ENCODE data around the gene ACTR1B.
"Not testable (repeated sequence)": the region's sequence is repeated elsewhere in the genome, so short reads cannot be mapped to it uniquely, and the experiment has no call there.

ACTR1B gene

GRCh38 chr2:97688062-97688827, 24.4 kb upstream of the ACTR1B start:
- no peak for DNase-seq

DNA sequence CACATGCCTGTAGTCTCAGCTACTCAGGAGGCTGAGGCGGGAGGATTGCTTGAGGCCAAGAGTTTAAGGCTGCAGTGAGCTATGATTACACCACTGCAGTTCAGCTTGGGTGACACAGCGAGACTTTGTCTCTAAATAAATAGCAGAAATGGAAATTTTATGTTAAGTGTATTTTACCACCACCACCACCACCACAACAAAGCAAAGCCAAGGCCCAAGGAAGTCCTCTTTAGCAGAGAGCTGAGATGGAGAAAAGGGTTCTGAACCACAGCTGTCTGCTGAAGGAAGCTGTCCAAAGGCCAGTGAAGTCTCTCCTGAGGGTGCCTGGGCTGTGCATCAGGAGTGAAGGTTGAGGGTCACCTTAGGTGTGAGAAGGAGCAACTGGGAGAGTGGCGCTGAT, 23.4 kb upstream of the ACTR1B start:
- not testable (repeated sequence) for DNase-seq

DNA sequence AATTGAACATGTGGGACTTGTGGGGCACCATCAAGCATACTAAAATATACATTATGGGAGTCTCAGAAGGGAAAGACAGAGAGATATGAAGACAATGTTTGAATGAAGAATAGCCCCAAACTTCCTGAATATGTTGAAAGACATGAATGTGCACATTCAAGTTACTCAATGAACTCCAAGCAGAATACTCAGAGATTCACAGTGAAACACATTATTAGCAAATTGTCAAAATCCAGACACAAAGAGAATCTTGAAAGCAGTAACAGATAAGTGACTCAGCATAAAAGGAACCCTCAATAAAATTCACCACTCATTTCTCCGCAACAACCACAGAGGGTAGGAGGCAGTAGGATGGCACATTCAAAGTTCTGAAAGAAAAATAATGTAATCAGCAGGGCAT, 14.5 kb upstream of the ACTR1B start:
- no peak for DNase-seq

GRCh38 chr2:97677480-97677879, 13.6 kb upstream of the ACTR1B start:
- no peak for DNase-seq

- no peak for DNase-seq
Measured at GRCh38 chr2:97676620-97677019, 12.8 kb upstream of the ACTR1B start.

- DNase-seq = no peak
Measured at GRCh38 chr2:97675430-97676113, 11.7 kb upstream of the ACTR1B start.

DNA sequence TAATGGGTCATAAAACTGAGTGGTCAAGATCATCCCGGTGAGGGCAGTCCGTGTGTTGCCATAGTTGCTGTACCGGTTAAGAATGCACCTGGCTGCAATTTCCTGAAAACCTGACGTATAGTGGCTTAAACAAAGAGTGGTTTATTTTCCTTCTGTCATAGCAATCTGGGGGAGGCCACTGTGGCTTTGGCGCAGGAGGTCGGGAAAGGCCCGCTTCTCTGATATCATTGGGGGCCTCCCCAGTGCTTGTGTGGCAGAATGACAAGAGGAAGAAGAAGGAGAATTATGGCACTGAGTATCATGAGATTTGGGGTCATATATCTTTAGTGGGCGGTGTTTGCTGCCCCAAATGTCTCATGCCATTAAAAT, 10.1 kb upstream of the ACTR1B start:
- peak in 1 of 2 donors; percentile 44 for DNase-seq

- peak in 1 of 2 donors; percentile 26 for DNase-seq
Measured at GRCh38 chr2:97673182-97673914, 9.5 kb upstream of the ACTR1B start.

DNA sequence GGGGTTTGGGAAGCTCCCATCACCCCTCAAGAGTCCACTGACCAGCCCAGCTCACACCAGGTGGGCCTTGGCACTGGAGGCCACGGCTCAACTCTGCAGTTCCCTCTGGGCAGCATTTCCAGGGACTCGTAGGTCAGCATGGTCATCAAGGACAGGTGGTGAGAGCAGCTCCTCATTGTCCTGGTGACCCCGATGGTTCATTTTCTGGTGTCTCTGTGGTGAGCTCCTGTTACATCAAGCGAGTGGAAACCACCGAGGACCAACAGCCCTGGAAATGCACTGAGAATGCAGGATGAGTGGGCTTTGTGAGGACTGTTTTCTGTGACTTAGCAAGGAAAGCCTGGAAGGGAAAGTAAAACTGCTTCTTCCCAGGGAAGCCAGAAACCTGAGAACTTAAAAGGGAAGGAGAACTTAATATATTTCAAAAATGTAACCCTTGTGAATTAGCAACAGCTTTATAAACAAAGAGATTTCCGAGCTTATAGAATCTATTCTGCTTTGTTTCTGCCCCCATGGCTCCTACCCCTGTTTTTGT, 8.8 kb upstream of the ACTR1B start:
- DNase-seq = not testable (repeated sequence)

DNA sequence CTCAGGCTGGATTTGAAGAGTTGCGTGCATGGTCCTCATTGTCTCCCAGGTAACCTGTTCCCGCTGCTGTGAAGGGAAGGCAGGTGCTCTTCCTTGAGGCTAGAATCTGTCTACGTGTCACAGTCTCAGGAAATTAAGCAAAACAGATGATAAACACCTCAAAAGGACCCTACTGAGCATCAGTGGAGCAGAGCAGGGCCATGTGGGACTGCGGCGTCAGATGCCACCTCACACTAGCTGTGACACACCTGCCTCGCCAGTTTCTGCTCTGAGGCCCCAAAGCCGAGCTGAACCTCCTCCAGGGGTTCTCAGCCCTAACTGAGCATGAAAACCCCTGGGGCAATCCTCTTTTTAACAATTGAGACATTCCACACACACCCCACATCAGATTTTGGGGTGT, 7.7 kb upstream of the ACTR1B start:
- DNase-seq = no peak

- no peak for DNase-seq
Measured at GRCh38 chr2:97670471-97670870, 6.6 kb upstream of the ACTR1B start.

DNA sequence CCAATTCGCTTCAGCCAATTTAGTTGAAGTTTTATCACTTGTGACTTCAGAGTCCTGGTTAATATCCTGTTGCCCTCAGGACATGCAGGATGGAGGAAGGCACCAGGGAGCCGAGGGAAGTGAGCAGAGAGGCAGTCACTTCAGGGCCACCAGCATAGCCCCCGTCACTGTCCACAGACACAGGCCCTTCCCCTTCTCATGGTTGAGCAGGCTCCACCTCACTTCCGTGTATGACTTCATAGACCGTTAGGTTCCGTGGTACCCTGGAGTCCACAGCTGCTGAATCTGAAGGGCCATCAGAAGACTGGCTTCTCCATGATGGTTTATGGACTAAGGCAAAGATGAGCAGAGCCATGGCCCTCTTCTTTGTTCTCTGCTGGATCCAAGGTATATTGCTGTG, 5.6 kb upstream of the ACTR1B start, which contains the start of gene C2orf92:
Gene C2orf92 (plus strand): TSS at position 266 of the 400 bp plus-strand sequence. CDS start 76 bp downstream, at position 342.
- DNase-seq = no peak

- DNase-seq = no peak
Measured at GRCh38 chr2:97664636-97664970, 759 bp upstream of the ACTR1B start.

DNA sequence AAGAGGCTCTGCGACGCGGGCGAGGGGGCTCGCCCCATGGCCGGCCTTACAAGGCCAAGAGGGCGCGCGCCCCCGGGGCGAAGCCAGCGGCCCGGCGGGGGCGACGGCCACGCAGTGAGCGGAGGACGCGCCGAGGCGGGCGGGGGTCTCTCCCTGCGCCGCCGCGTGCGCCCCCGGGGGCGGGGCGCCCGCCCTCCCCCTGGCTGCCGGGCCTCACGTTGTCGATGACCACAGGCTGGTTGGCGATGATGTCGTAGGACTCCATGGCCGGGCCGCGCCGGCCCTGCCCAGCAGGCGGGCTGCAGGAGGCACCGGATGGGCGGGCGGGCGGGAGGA, 250 bp downstream of the ACTR1B start:
- no peak for DNase-seq

DNA sequence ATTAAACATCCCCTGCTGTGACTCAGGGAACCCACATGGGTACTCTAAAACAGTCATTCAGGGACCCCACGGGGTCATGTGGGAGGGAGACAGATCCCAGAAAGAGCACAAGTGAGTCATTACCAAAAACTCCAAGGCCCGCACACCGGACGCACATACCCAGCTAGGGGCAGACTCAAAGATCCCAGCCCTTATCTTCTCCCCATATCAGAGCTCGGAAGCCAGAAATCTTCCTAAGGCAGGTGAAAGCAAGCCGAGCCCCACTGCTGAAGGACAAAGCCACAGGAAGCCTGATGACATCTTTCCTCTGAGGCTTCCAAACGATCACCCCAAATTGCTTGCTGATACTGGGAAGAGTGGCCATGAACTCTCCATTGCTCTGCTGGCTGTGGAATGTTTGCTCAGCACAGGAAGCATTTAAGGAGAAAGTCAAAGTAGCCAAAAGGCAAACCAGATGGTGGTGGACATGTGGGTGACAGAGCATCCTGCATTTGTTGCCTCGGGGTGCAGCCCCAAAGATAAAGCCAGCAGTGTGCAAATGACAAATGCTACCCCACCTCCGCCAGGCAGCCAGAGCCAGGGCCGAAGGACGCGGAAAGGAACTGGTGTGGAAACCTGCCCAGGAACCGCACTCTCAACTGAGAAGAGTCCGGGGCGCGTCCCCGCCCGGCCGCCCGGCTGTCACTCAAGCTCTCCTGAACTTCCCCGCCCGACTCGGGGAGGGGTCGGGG, 784 bp downstream of the ACTR1B start:
- DNase-seq = peak; percentile 82 to 89

DNA sequence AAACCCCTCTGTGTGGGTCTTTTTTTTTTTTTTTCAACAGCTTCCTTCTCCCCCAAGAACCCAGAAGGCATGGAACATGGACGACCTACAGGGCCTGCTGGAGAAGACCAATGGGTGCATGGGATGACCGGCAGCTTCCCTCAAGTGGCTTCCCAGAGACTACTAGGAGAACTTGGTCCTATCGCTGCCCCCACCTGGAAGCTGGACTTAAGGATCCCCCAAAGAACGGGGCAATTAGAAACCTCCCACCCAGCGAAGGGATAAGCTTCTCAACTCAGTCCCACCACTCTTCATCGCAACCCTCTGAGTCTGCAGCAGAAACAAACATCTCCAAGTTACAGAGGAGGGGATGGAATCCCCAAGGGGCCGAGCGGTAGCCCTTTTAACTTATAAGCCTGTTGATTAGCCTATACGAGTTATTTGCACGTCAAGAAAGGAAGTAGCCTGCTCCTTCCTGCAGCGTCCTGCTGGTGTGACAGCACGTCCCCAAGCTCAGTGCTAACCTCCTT, 1.4 kb downstream of the ACTR1B start:
- no peak for DNase-seq

DNA sequence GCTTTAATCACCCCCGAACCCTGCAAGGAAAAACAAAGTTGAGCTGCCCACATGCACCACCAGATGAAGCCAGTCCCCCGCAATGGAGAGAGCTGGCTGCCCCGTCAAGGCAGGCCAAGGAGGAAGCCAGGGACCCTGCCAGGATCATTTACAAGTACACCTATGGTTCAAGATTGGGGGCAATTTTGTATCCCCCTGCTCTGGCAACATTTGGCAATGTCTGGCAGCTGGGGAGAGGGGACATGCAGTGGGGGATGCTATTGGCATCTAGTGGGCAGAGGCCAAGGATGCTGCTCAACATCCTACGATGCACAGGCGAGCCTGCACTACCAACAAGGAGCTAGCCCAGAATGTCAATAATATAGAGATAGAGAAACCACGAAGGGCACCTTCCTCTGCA, 1.9 kb downstream of the ACTR1B start:
- no peak for DNase-seq

GRCh38 chr2:97660775-97661389, 3.0 kb downstream of the ACTR1B start:
- no peak for DNase-seq

- DNase-seq = no peak
Measured at GRCh38 chr2:97660044-97660774, 3.6 kb downstream of the ACTR1B start.

DNA sequence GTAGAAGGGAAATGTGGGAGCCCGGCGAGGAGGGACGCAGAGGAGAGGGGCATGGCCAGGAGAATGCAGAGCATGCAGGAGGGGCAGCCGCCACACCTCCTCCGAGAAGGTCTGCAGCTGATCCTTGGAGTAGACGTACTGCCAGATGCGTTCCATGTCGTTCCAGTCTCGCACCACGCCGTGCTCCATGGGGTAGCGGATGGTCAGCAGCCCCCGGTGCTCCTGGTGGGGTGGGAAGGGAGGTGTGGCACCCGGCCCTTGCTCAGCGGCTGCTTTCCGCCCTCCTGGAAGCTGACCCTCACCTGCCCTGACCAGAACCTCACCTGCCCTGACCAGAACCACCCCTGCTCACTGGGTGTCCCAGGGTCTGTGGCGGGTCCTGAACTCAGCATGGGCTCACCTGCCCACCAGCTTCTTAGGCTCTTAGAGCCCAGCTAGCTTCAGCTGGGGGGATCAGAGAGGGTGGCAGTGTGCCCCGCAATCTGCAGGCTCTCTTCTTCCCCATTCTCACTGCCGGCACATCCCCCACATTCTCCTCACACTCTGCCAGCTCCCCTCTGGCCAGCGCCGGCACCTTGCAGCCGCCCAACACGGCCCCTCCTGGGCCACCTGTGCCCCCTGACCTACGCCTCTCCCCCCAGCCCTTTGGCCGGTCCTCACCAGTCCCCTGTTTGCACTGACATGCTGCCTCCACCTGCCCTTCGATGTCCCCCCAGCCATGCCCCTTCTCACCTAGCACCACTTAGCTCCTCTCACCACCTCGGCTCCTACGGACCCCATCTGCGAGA, 4.4 kb downstream of the ACTR1B start:
- no peak for DNase-seq

DNA sequence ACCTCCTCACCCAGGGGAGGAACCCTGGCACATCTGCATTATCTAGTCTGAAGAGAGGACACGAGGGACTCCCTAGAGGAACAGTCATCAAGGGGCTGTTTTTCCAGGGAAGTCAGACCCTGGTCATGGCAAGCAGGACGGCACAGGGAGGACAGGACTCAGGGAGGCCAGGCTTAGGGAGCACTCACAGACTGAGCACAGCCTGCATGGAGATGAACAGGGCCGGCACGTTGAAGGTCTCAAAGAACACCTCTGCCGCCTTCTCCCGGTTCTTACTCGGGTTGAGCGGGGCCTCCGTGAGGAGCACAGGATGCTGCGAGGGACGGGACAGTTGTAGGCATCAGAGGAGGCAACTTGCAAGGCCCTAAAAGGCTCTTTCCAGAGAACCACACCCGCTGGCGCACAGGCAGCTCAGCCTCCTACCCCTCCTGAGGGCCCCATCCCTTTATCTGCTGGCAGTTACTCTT, 5.1 kb downstream of the ACTR1B start:
- DNase-seq = no peak
